ENCODE data around the gene PHF2.

The PHF2 gene

GRCh38 chr9:93698140-93698908 lies 121.9 kb downstream of the PHF2 start:
- no peak for DNase-seq (ENCODE audit: low read depth, low spot score)

GRCh38 chr9:93699650-93700049 lies 123.3 kb downstream of the PHF2 start:
- no peak for DNase-seq (ENCODE audit: low read depth, low spot score)

DNA sequence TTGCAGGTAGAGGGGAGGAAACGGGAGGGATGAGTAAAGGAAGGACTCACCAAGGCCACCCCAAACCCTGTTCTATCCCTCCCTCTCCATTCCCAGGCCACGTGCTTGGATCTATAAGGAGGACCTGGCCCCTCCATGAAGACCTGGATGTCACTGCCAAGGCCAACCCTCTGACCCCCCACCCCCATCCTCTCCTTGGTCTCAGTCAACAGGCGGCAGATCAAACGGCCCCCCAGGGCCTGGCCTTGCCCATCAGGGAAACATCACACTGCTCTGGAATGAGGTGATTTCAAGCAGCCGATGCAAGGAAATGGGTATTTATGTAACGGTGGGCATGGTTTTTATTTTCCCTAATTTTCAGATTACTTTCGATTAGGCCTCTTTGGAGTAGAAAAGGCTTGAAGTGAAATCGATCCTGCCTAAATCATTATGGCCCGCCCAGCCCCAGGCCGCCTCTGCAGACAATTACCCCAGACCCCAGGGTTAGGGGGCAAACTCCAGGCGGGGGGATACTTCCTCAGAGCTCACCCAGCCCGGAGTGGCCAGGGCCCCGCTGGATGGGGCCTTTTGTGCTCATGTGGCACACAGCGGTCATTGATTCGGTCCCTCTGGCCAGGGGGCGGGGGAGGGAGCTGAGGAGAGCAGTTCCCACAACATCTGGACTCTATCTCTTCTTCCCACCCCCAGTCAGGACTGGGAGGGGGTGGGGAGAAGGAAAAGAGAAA lies 125.3 kb downstream of the PHF2 start:
- DNase-seq (ENCODE audit: low read depth, low spot score), result no peak

DNA sequence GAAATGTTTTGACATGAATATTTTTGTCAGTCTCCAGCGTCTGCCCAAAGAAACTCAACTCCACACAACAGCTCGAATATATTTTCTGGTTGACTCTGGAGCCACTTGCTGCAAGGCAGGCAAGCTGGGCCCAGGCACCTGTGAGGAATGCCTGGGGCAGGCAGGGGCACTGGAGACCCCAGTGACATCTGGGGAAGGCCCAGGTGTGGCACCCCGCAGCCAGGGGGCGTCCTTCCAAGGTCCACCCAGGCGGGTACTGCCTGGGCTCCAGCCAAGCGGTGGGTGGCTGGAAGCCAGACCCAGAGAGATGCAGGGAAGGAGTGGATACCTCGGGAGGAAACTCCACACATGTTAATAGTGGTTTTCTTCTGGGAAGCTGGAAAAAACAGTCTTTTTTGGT lies 125.9 kb downstream of the PHF2 start:
- no peak for DNase-seq (ENCODE audit: low read depth, low spot score)

DNA sequence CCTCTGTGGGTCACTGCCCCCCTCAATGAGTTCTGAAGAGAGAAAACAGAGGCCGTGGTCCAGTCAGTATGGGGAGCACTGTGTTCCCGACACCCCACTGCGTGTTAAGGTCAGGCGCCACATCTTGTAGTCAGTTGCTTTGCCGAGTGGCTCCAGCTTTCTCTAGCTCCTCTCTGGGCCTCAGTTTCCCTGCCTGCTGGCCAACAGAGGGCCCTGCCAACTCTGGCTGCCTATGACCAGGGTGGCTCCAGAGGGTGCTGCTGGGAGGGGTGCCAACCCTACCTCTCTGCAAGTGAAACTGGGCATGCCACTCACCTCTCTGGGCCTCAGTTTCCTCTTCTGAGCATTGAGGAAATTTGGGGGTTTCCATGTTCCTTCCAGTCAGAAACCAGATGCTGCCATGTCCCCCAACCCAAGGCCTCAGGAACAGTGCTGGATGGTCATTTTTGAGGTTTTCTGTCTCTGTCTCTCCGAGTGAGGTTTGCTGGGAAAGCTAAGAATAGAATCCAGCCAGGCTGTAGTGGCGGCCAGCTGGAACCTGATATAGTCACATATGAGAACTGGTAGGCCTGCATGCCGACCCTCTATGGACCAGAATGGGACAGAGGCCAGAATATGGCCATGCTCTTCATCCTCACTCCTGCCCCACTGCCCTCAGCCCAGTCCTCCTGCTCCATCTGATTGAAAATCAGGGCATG lies 132.1 kb downstream of the PHF2 start:
- DNase-seq (ENCODE audit: low read depth, low spot score), result no peak

GRCh38 chr9:93708987-93709302 lies 132.6 kb downstream of the PHF2 start:
- DNase-seq (ENCODE audit: low read depth, low spot score), result no peak

GRCh38 chr9:93709600-93710369 lies 133.4 kb downstream of the PHF2 start:
- no peak for DNase-seq (ENCODE audit: low read depth, low spot score)

DNA sequence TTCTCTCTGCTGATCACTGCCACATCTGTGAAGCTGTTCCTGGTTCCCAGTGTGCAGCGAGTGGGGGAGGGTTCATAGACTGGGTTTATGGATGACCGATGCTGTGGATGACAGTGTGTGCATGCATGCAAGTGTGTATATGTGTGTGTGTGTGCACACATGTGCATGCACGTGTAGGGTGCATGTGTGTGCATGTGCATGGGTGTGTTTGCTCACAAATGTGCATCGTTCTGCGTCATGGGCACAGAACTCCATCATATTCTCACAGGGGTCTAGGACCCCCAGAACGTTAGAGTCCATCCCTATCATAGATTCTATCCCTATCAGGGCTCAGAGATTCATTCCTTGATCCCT lies 134.0 kb downstream of the PHF2 start:
- no peak for DNase-seq (ENCODE audit: low read depth, low spot score)

- DNase-seq (ENCODE audit: low read depth, low spot score), result no peak
These were observed 134.6 kb downstream of the PHF2 start for GRCh38 chr9:93711002-93711401.

GRCh38 chr9:93712896-93713295 lies 136.5 kb downstream of the PHF2 start:
- DNase-seq (ENCODE audit: low read depth, low spot score), result no peak

DNA sequence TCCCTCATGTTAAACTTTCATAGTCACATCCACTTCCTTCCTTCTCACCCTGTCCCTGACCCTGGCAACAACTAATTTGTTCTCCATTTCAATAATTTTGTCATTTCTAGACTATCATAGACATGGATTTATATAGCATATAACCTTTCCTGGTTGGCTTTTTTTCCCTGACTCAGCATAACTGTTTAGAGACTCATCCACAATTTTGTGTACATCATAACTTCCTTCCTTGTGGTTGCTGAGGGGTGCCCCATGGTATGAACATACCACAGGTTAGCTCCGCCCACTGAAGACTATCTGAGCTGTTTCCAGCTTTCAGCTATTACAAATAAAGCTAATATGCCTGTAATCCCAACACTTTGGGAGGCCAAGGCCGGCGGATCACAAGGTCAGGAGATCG lies 137.3 kb downstream of the PHF2 start:
- no peak for DNase-seq (ENCODE audit: low read depth, low spot score)

- DNase-seq (ENCODE audit: low read depth, low spot score), result no peak
These were observed 145.1 kb downstream of the PHF2 start for GRCh38 chr9:93721417-93721965.

GRCh38 chr9:93724852-93725251 lies 148.5 kb downstream of the PHF2 start:
- DNase-seq (ENCODE audit: low read depth, low spot score), result no peak

- no peak for DNase-seq (ENCODE audit: low read depth, low spot score)
These were observed 149.0 kb downstream of the PHF2 start for GRCh38 chr9:93725382-93725781.

GRCh38 chr9:93726147-93726546 lies 149.8 kb downstream of the PHF2 start:
- DNase-seq (ENCODE audit: low read depth, low spot score), result no peak

Data from ELF-1 (cell line).